Right ventricle myocardium superior (tissue), 1 donor: ENCODE measurements around the gene LBR. TPM values are rescaled to one million over a fixed set of nuclear protein-coding genes. Genes with fewer than 3 reads are reported as not detected.
"Not testable (repeated sequence)": the region's sequence is repeated elsewhere in the genome, so short reads cannot be mapped to it uniquely, and the experiment has no call there.

Experiments
- ATAC-seq: fragments of 200-7000 bp; cut with Tn5 transposase; one replicate; pipeline ENCODE4 v1.9.1; 2020; ENCODE audit warnings: mild to moderate bottlenecking; ENCODE audit not compliant: poor library complexity
- DNase-seq: peaks from one replicate; pipeline ENCODE4 v3.0.0-alpha.2; 2020
- intact Hi-C: fragments of 100-400 bp; cut with DNase I; formaldehyde crosslinking; loops from one replicate; pipeline ENCODE4 v1.11.2; 2022
- total RNA-seq: library from RNA; stranded (reverse); fragmentation: NEBNext Ultra II Directional; extraction: Animal tissue kit (Norgen Biotek cat#: 25700); gene quantifications from one replicate; pipeline ENCODE4 v1.2.1, GENCODE V29; 2021
- donor health status: DM: no; HTN: yes; CAD: no; lungs with severe emphysema.

LBR gene
- total RNA-seq, 1 donor from 2014 or later: 11.7 TPM

- ATAC-seq (no peak), DNase-seq (no peak)
- intact Hi-C loops: no loop called here
Observed at GRCh38 chr1:225408249-225408648, 19.6 kb downstream of the LBR start.

- ATAC-seq: no peak
- intact Hi-C loops: no loop called here
- no peak for DNase-seq
Observed at GRCh38 chr1:225407755-225408154, 20.1 kb downstream of the LBR start.

GRCh38 chr1:225406976-225407725 lies 20.7 kb downstream of the LBR start:
- intact Hi-C loops: no loop called here
- DNase-seq (no peak), ATAC-seq (no peak)

GRCh38 chr1:225400968-225401367 lies 26.9 kb downstream of the LBR start:
- intact Hi-C loops: no loop called here
- ATAC-seq (no peak), DNase-seq (no peak)

- ATAC-seq (no peak), DNase-seq (no peak)
- intact Hi-C loops: no loop called here
Observed at GRCh38 chr1:225396357-225396756, 31.5 kb downstream of the LBR start.

- DNase-seq (no peak), ATAC-seq (no peak)
- intact Hi-C loops: no loop called here
Observed at GRCh38 chr1:225389843-225390242, 38.0 kb downstream of the LBR start.

GRCh38 chr1:225388372-225388771 lies 39.5 kb downstream of the LBR start:
- DNase-seq (no peak), ATAC-seq (no peak)
- intact Hi-C loops: no loop called here

- intact Hi-C loops, DNase-seq, ATAC-seq: not testable (repeated sequence)
Observed at GRCh38 chr1:225386860-225387259, 41.0 kb downstream of the LBR start.

- intact Hi-C loops: no loop called here
- ATAC-seq: no peak
- no peak for DNase-seq
Observed at GRCh38 chr1:225380691-225381090, 47.1 kb downstream of the LBR start.

- intact Hi-C loops: no loop called here
- DNase-seq: peak; percentile 56
- peak; percentile 91 for ATAC-seq
Observed at GRCh38 chr1:225378880-225379279, 49.0 kb downstream of the LBR start.

GRCh38 chr1:225374996-225375395 lies 52.8 kb downstream of the LBR start:
- ATAC-seq: no peak
- intact Hi-C loops: no loop called here
- no peak for DNase-seq

GRCh38 chr1:225373155-225373554 lies 54.7 kb downstream of the LBR start:
- intact Hi-C loops: no loop called here
- ATAC-seq: no peak
- DNase-seq: no peak

GRCh38 chr1:225371366-225372010 lies 56.4 kb downstream of the LBR start:
- intact Hi-C loops: no loop called here
- ATAC-seq: no peak
- DNase-seq: no peak

- DNase-seq (no peak), ATAC-seq (no peak)
- intact Hi-C loops: no loop called here
Observed at GRCh38 chr1:225368036-225368552, 59.7 kb downstream of the LBR start.

- DNase-seq: no peak
Observed at GRCh38 chr1:225366552-225366951, 61.3 kb downstream of the LBR start.

GRCh38 chr1:225366018-225366417 lies 61.8 kb downstream of the LBR start:
- intact Hi-C loops: no loop called here
- ATAC-seq: no peak

More at GRCh38 chr1:225366552-225366951, 61.3 kb downstream of the LBR start:
- no peak for ATAC-seq
- intact Hi-C loops: no loop called here

GRCh38 chr1:225364439-225364838 lies 63.4 kb downstream of the LBR start:
- ATAC-seq: no peak
- intact Hi-C loops: no loop called here
- no peak for DNase-seq

More at GRCh38 chr1:225366018-225366417, 61.8 kb downstream of the LBR start:
- DNase-seq: no peak

- no peak for DNase-seq
- no peak for ATAC-seq
- intact Hi-C loops: no loop called here
Observed at GRCh38 chr1:225362805-225363204, 65.0 kb downstream of the LBR start.

GRCh38 chr1:225361176-225361575 lies 66.7 kb downstream of the LBR start:
- DNase-seq: no peak
- no peak for ATAC-seq
- intact Hi-C loops: no loop called here

GRCh38 chr1:225360119-225360518 lies 67.7 kb downstream of the LBR start:
- DNase-seq: no peak
- no peak for ATAC-seq
- intact Hi-C loops: no loop called here
